Measurements from ENCODE around the gene UEVLD.

The UEVLD gene

GRCh38 chr11:18580113-18580766 lies 8.3 kb downstream of the UEVLD start:
- no peak for FAIRE-seq

DNA sequence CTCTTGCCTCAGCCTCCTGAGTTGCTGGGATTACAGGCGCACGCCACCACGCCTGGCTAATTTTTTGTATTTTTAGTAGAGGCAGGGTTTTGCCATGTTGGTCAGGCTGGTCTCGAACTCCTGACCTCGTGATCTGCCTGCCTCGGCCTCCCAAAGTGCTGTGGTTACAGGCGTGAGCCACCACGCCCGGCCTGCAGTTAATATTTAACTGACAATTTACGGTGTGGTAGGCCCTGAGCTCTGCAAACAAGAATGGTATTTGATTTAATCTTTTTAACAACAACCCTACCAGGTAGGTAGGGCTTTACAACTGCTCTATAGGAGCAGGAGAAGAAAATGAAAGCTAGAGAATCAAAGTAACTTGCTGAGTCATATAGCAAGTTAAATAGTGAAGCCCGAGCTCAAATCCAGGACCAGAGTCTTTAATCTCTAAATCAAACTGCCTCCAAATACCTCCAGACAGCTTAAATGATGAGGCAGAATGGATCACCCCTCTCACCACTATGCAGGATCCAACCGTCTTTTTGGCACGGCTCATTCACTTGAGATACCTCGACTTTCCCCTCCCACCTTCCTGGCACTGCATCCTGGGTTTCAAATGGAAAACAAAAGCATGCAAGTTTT lies 9.4 kb downstream of the UEVLD start:
- FAIRE-seq: no peak

GRCh38 chr11:18575361-18575760 lies 13.2 kb downstream of the UEVLD start:
- FAIRE-seq: no peak

GRCh38 chr11:18567081-18567480 lies 21.5 kb downstream of the UEVLD start:
- no peak for FAIRE-seq

DNA sequence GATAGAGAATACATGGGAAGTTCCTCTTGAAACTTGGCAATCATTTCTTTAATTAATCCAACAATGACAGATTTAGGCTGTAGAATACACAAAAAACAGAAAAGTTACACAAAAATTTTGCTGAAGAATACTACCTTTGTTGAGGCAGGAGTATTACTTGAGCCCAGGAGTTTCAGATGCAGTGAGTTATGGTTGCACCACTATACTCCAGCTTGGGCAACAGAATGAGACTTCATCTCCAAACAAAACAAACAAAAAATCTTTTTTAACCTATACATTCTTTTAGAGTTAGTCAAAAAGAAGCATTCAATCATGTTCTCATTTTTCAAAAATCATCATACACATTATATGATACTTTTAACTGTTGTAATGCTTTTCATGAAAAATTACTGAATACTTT lies 22.1 kb downstream of the UEVLD start:
- peak; percentile 30 for FAIRE-seq

- FAIRE-seq: no peak
Observed at GRCh38 chr11:18564149-18564548, 24.4 kb downstream of the UEVLD start.

DNA sequence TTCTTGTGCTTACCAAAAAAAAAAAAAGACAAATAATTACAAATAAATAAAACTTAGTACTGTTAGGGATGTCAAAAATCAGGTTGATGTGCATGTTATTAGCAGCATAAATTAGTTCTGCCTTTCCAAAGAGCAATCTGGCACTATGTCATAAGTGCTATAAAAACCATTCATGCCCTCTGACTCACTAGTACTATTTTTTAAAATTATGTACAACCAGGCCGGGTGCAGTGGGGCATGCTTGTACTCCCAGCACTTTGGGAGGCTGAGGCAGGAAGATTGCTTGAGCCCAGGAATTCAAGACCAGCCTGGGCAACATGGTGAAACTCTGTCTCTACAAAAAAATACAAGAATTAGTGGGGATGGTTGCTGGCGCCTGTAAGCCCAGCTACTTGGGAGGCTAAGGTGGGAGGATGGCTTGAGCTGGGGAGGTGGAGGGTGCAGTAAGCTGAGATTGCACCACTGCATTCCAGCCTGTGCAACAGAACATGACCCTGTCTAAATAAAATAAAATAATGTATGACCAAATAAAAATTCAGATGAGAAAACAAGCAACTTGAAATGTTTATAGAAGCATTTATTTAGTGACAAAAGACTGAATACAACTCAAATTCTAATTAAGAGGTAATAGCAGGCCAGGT lies 25.3 kb downstream of the UEVLD start:
- no peak for FAIRE-seq

DNA sequence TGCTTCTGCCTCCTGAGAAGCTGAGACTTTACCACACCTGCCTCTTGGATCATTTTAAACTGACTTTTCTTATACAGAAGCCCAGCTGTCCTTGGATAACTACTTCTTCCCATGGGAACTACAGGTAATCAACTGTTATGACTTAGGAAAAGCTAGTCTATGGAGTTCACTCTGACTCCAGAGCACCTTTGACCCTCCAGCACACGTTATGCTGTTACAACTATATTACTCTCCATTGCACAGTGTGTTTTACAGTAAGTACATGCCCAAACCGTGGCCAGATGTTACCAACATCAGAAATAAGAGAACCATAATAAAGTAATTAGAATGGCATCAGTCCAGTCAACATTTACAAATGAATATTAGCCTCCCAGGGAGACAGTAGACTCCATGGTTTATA lies 40.5 kb downstream of the UEVLD start:
- no peak for FAIRE-seq

GRCh38 chr11:18540207-18541009 lies 48.1 kb downstream of the UEVLD start:
- FAIRE-seq: peak; percentile 98

DNA sequence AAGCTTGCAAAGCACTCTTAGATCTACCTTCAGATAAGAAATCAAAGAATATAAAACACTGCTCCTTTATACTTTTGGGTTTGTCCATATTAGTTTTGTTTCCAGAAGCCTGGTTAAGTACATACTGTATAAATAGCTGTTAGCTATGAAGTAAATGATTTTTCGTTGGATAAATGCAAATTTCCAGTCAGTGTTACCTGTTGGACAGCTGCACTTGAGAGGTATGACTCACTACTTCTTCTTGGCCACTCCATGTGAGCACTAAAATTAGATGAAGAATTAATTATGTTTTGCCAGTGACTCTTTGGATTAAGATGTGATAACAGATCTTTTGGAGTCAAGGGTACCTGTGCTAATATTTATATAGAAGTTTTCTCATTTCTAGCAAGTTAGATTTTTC lies 52.3 kb downstream of the UEVLD start:
- peak; percentile 41 for FAIRE-seq

DNA sequence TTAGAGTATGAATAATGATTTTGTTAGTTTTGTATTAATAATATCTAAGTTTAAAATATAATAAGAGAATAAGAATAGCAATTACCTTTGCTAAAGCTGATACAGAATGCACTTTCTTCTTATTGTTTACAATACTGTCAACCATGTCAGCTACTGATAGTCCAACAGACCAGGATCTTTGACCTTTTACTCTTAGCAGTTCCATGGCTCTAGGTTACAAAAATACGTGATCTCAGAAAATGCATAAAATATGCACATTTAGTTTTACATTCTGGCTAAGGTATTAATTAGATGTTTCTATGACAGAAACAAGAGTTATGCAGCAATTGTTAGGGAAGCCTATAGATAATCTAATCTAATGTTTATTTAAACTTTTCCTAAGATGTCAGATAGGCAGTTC lies 54.3 kb downstream of the UEVLD start:
- no peak for FAIRE-seq

DNA sequence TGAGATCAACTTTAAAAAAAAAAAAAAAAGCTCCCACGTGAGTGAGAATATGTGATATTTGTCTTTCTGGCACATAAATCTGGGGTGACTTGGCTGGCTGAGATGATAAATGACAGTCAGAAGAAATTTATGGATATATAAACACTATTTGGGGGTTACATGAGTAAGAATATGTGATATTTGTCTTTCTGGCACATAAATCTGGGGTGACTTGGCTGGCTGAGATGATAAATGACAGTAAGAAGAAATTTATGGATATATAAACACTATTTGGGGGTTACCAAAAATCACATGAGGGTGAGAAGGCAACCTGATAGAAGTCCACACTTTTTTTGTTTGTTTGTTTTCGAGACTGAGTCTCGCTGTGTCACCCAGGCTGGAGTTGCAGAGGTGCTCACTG lies 55.2 kb downstream of the UEVLD start:
- FAIRE-seq: no peak

DNA sequence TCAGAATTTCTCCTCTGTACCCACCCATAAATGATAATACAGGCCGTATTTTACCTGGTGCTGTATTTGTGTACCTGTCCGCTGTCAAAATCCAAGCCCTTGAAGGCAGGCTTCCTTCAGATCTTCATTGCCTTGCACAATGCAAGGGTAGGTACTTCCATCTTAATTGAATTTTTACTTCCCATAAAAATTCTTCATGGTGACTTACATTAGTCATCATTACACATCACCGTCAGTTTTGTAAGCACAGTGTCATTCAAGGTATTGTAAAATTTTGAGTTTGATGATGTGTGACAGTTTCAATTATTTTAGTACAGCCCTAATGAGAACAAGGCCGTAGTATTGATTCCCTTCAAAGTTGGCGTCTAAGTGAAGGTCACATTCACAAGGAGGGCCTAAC lies 61.0 kb downstream of the UEVLD start:
- FAIRE-seq: no peak

DNA sequence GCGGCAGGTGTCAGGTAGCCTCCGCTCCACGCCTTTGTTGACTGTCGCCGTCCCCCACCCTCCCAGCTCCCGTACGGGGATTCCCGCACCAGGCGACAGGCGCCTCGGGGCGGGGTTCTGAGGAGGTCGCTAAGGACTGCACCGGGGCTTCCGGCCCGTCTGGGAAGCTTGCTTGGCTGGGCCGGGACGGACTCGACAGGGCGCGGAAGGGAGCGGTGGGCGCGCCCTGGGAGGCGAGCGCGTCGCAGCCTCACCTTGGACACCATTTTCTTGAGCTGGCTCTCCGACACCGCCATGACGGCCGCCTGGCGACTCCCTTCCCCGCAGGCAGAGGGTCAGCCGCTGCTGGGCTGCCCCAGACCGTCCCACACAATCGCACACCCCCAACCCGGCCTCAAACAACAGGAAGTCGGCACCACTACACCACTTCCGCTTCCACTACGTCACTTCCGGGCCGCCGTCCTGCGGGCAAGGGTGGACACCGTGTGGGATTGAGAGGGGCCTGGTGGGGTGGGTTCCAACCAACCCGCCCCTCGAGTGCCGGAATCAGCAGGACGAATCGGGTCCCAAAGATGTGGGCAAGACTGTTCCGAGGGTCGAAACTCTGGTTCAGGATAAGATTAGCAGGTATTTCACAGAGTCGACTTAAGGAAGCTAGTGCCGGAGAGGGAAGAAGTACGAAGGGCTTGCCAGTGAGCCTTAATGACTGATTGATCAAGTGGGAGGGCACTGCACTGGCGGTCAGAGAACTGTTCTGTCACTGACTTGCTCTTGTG lies 61.8 kb downstream of the UEVLD start, which contains the start of gene TSG101:
TSG101 (minus strand) TSS at position 422 of the 776 bp plus-strand sequence; CDS start at position 296, 126 bp downstream.
- FAIRE-seq: no peak

DNA sequence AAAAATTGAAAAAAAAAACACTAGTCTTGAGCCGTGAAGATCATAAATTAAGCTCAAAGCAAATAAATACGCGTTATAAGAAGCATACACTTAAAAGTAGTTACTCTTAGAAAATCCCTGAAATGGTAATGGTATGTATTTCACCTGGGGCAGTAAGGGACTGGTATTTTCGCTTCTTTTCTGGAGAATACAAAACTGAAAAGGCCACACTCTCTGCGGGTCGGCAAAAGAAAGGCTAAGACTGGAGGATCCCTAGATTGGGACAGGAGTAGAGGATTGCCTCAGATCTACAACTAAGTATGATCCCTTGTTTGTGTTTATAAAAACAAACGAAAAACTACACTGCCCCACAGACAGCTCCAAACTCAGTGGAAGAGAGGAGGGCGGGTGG lies 62.4 kb downstream of the UEVLD start:
- no peak for FAIRE-seq

DNA sequence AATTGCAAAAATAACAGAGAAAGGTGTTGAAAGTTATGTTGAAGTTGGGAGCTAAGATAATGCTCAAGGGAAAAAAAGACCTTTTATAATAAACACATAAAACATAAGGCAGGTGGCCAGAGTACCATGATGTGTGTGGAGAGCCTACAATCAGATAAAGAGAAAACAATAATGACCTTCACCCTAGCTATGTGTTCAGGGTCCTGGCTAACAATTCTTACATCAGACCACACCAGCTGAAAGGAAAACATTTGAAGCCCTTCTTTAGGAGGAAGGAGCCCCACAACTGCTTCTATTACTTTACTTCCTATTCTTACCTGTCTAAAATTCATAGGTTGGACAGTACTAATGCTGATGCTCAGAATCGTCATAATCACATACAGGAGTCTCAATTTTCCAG lies 64.3 kb downstream of the UEVLD start:
- FAIRE-seq: no peak

- no peak for FAIRE-seq
Observed at GRCh38 chr11:18523084-18523483, 65.5 kb downstream of the UEVLD start.

GRCh38 chr11:18522388-18522787 lies 66.1 kb downstream of the UEVLD start:
- no peak for FAIRE-seq

GRCh38 chr11:18521122-18521521 lies 67.4 kb downstream of the UEVLD start:
- FAIRE-seq: no peak

- FAIRE-seq: no peak
Observed at GRCh38 chr11:18502352-18502751, 86.2 kb downstream of the UEVLD start.

- FAIRE-seq: no peak
Observed at GRCh38 chr11:18501629-18502028, 86.9 kb downstream of the UEVLD start.

- FAIRE-seq: no peak
Observed at GRCh38 chr11:18498039-18498438, 90.5 kb downstream of the UEVLD start.

- FAIRE-seq: no peak
Observed at GRCh38 chr11:18495703-18496102, 92.8 kb downstream of the UEVLD start.
